NCI-H510A treated with DMSO at 0.1 percent for 48 hours (cell line): Measurements from ENCODE around the gene PCNX2.

Source experiments
- DNase-seq: peaks from one replicate; lab custom pipeline; 2025; lab: John Stamatoyannopoulos, UW

The PCNX2 gene

GRCh38 chr1:233295237-233295974 lies at the start of gene PCNX2:
TSS of gene PCNX2 (minus strand) at chr1:233295725. CDS start at chr1:233295478, 247 bp downstream.
- peak; percentile 72 for DNase-seq

- no peak for DNase-seq
These were observed 47.7 kb upstream of the PCNX2 start for GRCh38 chr1:233343262-233343661.

- DNase-seq = no peak
These were observed 46.6 kb upstream of the PCNX2 start for GRCh38 chr1:233342086-233342485.

GRCh38 chr1:233340966-233341516 lies 45.5 kb upstream of the PCNX2 start:
- DNase-seq = no peak

GRCh38 chr1:233340031-233340555 lies 44.6 kb upstream of the PCNX2 start:
- DNase-seq = no peak

GRCh38 chr1:233338102-233338501 lies 42.6 kb upstream of the PCNX2 start:
- no peak for DNase-seq

GRCh38 chr1:233337505-233337904 lies 42.0 kb upstream of the PCNX2 start:
- DNase-seq = no peak

GRCh38 chr1:233336554-233337456 lies 41.3 kb upstream of the PCNX2 start:
- no peak for DNase-seq

GRCh38 chr1:233334092-233334491 lies 38.6 kb upstream of the PCNX2 start:
- no peak for DNase-seq

GRCh38 chr1:233333086-233333485 lies 37.6 kb upstream of the PCNX2 start:
- no peak for DNase-seq

- no peak for DNase-seq
These were observed 36.4 kb upstream of the PCNX2 start for GRCh38 chr1:233331676-233332519.

GRCh38 chr1:233328142-233328921 lies 32.8 kb upstream of the PCNX2 start:
- no peak for DNase-seq

GRCh38 chr1:233327651-233328141 lies 32.2 kb upstream of the PCNX2 start, which contains the start of gene MAP3K21:
TSS of gene MAP3K21 (plus strand) at chr1:233327724. CDS start at chr1:233328029, 305 bp downstream.
- DNase-seq = peak; percentile 83

GRCh38 chr1:233326811-233327650 lies 31.5 kb upstream of the PCNX2 start:
- peak; percentile 91 for DNase-seq

- no peak for DNase-seq
These were observed 30.8 kb upstream of the PCNX2 start for GRCh38 chr1:233326319-233326718.

- no peak for DNase-seq
These were observed 28.2 kb upstream of the PCNX2 start for GRCh38 chr1:233323718-233324117.

- DNase-seq = no peak
These were observed 24.5 kb upstream of the PCNX2 start for GRCh38 chr1:233320023-233320422.

GRCh38 chr1:233319272-233319671 lies 23.7 kb upstream of the PCNX2 start:
- peak; percentile 17 for DNase-seq

- DNase-seq = no peak
These were observed 20.9 kb upstream of the PCNX2 start for GRCh38 chr1:233316473-233316872.
